Caco-2 (cell line): ENCODE results near the gene ASB10. TPM values are rescaled to one million over a fixed set of nuclear protein-coding genes. Genes with fewer than 3 reads are reported as not detected.

Experiments
- BruUV-seq: library from RNA; stranded (reverse); fragments of 400-500 nt; replicated peaks from 2 replicates; lab custom pipeline; 2021; lab: Mats Ljungman, UMichigan
- CTCF ChIA-PET: fragments of 300-600 bp; sonication (Branson Sonifier 250); formaldehyde crosslinking; loops from one replicate; lab custom pipeline; 2022; ENCODE audit warnings: antibody characterized with exemption; lab: Charles Lee
- POLR2A ChIA-PET: fragments of 300-600 bp; sonication (Branson Sonifier 250); formaldehyde crosslinking; loops from one replicate; lab custom pipeline; 2022; ENCODE audit warnings: antibody characterized with exemption; lab: Charles Lee
- DNase-seq, 2 experiments: peaks; one replicate each; pipeline versions ENCODE4 v3.0.0 to v3.0.0-alpha.2; 2020 to 2022
- H3K27me3 ChIP-seq: replicated peaks from 2 replicates; pipeline ENCODE4 v1.6.0; 2011; ENCODE audit warnings: low read length; ENCODE audit not compliant: control insufficient read depth, insufficient read depth
- H3K36me3 ChIP-seq: 2 replicates; pipeline ENCODE4 v1.5.1; 2011; ENCODE audit warnings: low read length; ENCODE audit not compliant: control insufficient read depth, insufficient read depth
- H3K4me1 ChIP-seq: fragments of 250-450 bp; sonication (Bioruptor Pico); 2 replicates; pipeline ENCODE4 v1.5.1; 2020; ENCODE audit warnings: mild to moderate bottlenecking
- H3K4me3 ChIP-seq: 2 replicates; pipeline ENCODE4 v1.5.1; 2011; ENCODE audit warnings: low read depth, mild to moderate bottlenecking, control low read depth, low read length
- H3K9me3 ChIP-seq: fragments of 250-450 bp; sonication (Bioruptor Pico); 2 replicates; pipeline ENCODE4 v1.5.1; 2020; ENCODE audit warnings: mild to moderate bottlenecking, moderate library complexity
- H3K27ac Mint-ChIP-seq: one replicate; pipeline ENCODE4 v1.8.0; 2022; ENCODE audit warnings: mixed read lengths; ENCODE audit not compliant: unreplicated experiment
- H3K27me3 Mint-ChIP-seq: one replicate; pipeline ENCODE4 v1.8.0; 2022; ENCODE audit warnings: mixed read lengths; ENCODE audit not compliant: insufficient read depth, unreplicated experiment
- H3K36me3 Mint-ChIP-seq: one replicate; pipeline ENCODE4 v1.8.0; 2022; ENCODE audit warnings: mild to moderate bottlenecking, mixed read lengths; ENCODE audit not compliant: insufficient read depth, unreplicated experiment
- H3K4me1 Mint-ChIP-seq: one replicate; pipeline ENCODE4 v1.8.0; 2022; ENCODE audit warnings: low read depth, mixed read lengths; ENCODE audit not compliant: unreplicated experiment
- H3K4me3 Mint-ChIP-seq: one replicate; pipeline ENCODE4 v1.8.0; 2022; ENCODE audit warnings: mild to moderate bottlenecking, moderate library complexity, mixed read lengths; ENCODE audit not compliant: unreplicated experiment
- H3K9me3 Mint-ChIP-seq: one replicate; pipeline ENCODE4 v1.8.0; 2022; ENCODE audit warnings: mixed read lengths; ENCODE audit not compliant: unreplicated experiment
- CTCF ChIP-seq, 2 experiments: fragments of 200-600 bp in 1 of 2; IDR thresholded peaks; 1 replicate in 1 of 2; 2 replicates in 1 of 2; pipeline versions ENCODE4 v1.5.1 to v1.8.0; 2011 to 2022; ENCODE audit warnings: antibody characterized with exemption in 1 of 2, control low read depth in 1 of 2, inconsistent platforms in 1 of 2, low read depth in 1 of 2, low read length in 1 of 2, mild to moderate bottlenecking in 1 of 2, moderate library complexity in 1 of 2; ENCODE audit not compliant: insufficient read depth in 1 of 2, severe bottlenecking in 1 of 2, unreplicated experiment in 1 of 2
- intact Hi-C: fragments of 100-400 bp; cut with micrococcal nuclease; formaldehyde crosslinking; loops from one replicate; pipeline ENCODE4 v1.10.0; 2022; ENCODE audit not compliant: unreplicated experiment
- total RNA-seq: library from RNA; stranded (reverse); gene quantifications from 2 replicates; pipeline ENCODE4 v1.2.3, GENCODE V29; 2022

Gene ASB10
- total RNA-seq, 1 experiment from 2014 or later = not detected

- Histone ChIP-seq H3K27me3 (no peaks in the 10 kb centered on the region), H3K9me3 (no peaks in the 10 kb centered on the region), H3K4me3 (no peak overlapping the region), H3K36me3 (peaks cover 2% of the 10 kb centered on the region; the same call in 1 of the 2 replicates), H3K4me1 (peaks cover 9% of the 10 kb centered on the region)
- Mint-ChIP-seq H3K36me3 (peaks cover 29% of the 10 kb centered on the region), H3K27me3 (no peaks in the 10 kb centered on the region), H3K4me1 (peaks cover 14% of the 10 kb centered on the region), H3K27ac (no peak overlapping the region), H3K4me3 (no peak overlapping the region), H3K9me3 (no peaks in the 10 kb centered on the region)
- no peak for TF ChIP-seq CTCF (IDR thresholded peaks at IDR 0.05; ENCODE audit: insufficient read depth in 1 of 2, low read depth in 1 of 2, low read length in 1 of 2, severe bottlenecking in 1 of 2, unreplicated experiment in 1 of 2)
- CTCF ChIA-PET = no interaction called here
- intact Hi-C loops = no loop called here
- no peak for DNase-seq
- no TSS peak for BruUV-seq
- POLR2A ChIA-PET = no interaction called here
Measured at GRCh38 chr7:151235091-151235787, 48.2 kb upstream of the ASB10 start.

GRCh38 chr7:151233804-151234203 is 46.8 kb upstream of the ASB10 start:
- H3K36me3 ChIP-seq = peaks cover 2% of the 10 kb centered on the region; the same call in 1 of the 2 replicates
- H3K27me3 ChIP-seq = no peaks in the 10 kb centered on the region
- Mint-ChIP-seq H3K27me3 (no peaks in the 10 kb centered on the region), H3K27ac (peak overlapping the region; percentile 76), H3K9me3 (no peaks in the 10 kb centered on the region), H3K36me3 (peaks cover 16% of the 10 kb centered on the region), H3K4me1 (peaks cover 9% of the 10 kb centered on the region), H3K4me3 (peak overlapping the region; percentile 90)
- ChIA-PET CTCF (no interaction called here), POLR2A (no interaction called here)
- BruUV-seq = no TSS peak
- intact Hi-C loops = no loop called here
- TF ChIP-seq CTCF (IDR thresholded peaks at IDR 0.05; ENCODE audit: insufficient read depth in 1 of 2, low read depth in 1 of 2, low read length in 1 of 2, severe bottlenecking in 1 of 2, unreplicated experiment in 1 of 2) = no peak
- H3K4me3 ChIP-seq = peak overlapping the region; percentile 93
- DNase-seq = no peak
- peaks cover 9% of the 10 kb centered on the region for H3K4me1 ChIP-seq
- H3K9me3 ChIP-seq = no peaks in the 10 kb centered on the region

DNA sequence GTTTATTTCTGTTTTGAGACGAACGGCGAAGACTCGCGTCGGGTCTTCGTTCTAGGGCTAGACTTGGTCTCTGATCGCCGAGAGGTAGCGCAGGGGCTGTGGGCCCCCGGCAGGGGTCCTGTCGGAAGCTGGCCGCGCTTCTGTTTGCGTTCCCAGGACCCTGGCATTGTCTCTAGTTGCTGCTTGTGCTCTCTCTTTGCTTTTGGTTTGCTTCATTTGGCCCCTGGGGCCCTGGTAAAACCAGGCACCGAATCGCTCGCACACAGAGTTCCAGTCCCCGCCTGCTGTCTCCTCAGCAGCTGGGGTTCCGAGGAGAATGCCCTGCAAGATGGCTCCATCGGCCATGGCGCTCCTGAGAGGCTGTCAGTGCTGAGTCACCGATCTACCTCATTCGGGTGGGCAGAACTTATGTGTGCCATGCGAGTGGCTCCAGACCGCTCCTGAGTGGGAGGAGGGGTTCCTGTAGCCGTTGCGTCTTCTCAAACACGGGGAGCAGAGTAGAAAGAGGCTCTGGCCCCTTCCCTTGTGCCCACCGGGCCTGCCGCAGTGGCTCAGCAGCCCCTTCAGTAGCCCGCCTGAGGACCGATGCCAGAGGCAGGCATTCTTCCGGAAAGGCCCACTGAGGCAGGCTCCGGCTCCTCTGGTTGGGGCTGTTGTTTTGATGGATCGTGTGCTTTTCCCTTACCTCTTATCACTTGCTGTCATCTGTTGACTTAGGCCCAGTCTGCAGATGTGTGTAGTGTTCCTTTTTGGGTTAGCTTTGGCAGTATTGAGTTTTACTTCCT is 46.1 kb upstream of the ASB10 start:
- peaks cover 2% of the 10 kb centered on the region; the same call in 1 of the 2 replicates for H3K36me3 ChIP-seq
- Mint-ChIP-seq H3K9me3 (no peaks in the 10 kb centered on the region), H3K27ac (peak overlapping the region; percentile 76), H3K4me1 (peaks cover 9% of the 10 kb centered on the region), H3K36me3 (peaks cover 10% of the 10 kb centered on the region), H3K27me3 (no peaks in the 10 kb centered on the region), H3K4me3 (peak overlapping the region; percentile 90)
- intact Hi-C loops = no loop called here
- BruUV-seq = no TSS peak
- DNase-seq = no peak
- peak overlapping the region; percentile 93 for H3K4me3 ChIP-seq
- no peaks in the 10 kb centered on the region for H3K27me3 ChIP-seq
- ChIA-PET POLR2A (interaction anchor here (0.6 to 1.0 kb wide), 3 partner anchors 19 to 113 kb away, joined by 4 to 5 read pairs (median 4); no protein-coding TSS in a partner anchor), CTCF (interaction anchor here (0.6 to 1.8 kb wide), 3 partner anchors 9 to 83 kb away, joined by 3 to 5 read pairs (median 4); no protein-coding TSS in a partner anchor)
- TF ChIP-seq CTCF (IDR thresholded peaks at IDR 0.05; ENCODE audit: insufficient read depth in 1 of 2, low read depth in 1 of 2, low read length in 1 of 2, severe bottlenecking in 1 of 2, unreplicated experiment in 1 of 2) = no peak
- peaks cover 12% of the 10 kb centered on the region for H3K4me1 ChIP-seq
- H3K9me3 ChIP-seq = no peaks in the 10 kb centered on the region
